NCI-H446 treated with DMSO at 0.1 percent for 48 hours (cell line): ENCODE data around the gene C1orf232.

Source experiments
- DNase-seq: peaks from one replicate; lab custom pipeline; 2025; lab: John Stamatoyannopoulos, UW

Gene C1orf232

GRCh38 chr1:26124418-26125331, 44.1 kb downstream of the C1orf232 start:
- DNase-seq: no peak

DNA sequence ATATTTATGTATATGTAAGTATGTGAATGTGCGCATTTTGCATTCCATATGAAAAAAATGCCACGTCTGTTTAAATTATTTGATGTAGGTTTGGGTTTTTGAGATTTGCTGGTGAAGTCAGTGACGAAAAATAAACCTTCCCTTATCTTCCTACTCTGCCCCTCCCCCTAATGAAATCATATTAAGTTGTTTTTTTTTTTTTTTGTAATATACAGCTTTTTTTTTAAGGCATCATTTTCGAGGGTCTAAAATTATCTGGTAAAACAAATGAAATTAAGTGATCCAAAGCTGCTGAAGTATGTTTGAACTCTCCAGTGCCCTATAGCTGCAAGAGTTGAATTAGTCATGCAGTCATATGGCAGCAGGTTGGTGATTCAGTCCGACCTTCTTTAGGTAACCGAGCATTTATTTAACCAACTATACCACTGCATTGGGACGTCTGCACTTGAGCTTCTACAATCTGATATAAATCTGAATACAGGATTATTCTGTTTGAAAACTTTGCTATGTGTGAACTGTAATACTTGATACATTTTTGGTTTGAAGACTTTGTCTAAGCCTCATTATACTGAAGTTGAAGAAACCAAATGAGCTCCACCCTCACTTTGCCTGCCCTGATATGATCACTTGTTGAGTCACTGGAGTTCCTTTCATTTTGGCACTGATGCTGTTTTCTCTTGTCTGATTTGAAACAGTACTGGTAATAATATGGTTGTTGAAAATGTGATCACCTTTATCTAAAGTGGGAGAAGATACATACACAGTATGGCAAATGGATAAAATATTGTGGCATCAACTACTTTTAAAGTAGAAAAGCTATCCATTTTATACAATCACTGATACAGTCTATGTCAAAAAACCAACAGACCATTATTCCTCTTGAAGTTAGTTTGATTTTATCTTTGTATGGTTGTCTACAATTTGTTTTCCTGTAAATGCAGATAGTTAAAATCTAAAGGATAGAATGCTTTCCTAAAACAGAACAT, 45.5 kb downstream of the C1orf232 start:
- DNase-seq: no peak

DNA sequence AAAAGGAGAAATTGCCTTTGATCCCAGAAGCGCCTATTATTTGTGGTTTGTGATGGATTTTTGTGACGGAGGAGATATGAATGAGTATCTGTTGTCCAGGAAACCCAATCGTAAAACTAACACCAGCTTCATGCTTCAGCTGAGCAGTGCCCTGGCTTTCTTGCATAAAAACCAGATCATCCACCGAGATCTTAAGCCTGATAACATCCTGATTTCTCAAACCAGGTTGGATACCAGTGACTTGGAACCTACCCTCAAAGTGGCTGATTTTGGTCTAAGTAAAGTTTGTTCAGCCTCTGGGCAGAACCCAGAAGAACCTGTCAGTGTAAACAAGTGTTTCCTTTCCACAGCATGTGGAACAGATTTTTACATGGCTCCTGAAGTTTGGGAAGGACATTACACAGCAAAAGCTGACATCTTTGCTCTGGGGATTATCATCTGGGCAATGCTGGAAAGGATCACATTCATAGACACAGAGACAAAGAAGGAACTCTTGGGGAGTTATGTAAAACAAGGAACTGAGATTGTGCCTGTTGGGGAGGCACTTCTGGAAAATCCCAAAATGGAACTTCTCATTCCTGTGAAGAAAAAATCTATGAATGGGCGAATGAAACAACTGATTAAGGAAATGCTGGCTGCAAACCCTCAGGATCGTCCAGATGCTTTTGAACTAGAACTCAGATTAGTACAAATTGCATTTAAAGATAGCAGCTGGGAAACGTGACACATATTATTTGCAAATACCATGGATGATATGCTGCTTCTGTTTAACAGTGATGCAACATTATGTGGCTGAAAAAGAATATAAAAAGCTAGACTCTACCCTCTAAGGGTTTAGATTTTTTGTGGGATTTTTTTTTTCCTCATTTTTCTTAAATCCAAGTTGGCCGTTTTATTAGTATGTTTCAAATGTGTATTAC, 46.6 kb downstream of the C1orf232 start:
- no peak for DNase-seq

GRCh38 chr1:26119892-26120608, 48.7 kb downstream of the C1orf232 start:
- no peak for DNase-seq

DNA sequence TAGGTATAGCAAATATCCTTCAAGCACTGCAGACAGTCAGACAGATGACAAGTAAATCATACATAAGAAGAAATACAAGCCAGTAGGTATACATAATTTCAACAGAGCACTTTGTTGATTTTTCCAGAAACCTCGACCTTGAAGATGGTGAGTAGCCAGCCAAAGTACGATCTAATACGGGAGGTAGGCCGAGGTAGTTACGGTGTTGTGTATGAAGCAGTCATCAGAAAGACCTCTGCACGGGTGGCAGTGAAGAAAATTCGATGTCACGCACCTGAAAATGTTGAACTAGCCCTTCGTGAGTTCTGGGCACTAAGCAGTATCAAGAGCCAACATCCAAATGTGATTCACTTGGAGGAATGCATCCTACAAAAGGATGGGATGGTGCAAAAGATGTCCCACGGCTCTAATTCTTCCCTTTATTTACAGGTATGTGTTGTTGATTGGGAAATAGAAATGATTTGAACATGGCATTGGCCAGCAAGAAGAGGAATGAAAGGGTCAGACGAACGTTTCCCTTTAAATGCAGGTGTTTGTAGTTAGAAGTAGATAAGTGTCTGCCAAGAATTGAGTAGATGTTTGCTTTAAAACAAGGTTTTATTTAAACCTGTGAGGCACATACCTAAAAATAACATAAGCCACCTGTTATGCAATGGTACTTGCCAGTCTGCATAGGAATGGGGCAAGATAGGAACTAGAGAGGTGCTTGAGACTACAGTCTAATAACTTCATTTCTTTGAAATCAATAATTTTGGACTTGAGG, 54.4 kb downstream of the C1orf232 start:
- DNase-seq: no peak
